ENCODE measurements around the gene NEK4.
"Not testable (repeated sequence)": the region's sequence is repeated elsewhere in the genome, so short reads cannot be mapped to it uniquely, and the experiment has no call there.

Gene NEK4

GRCh38 chr3:52730681-52731080, 40.1 kb downstream of the NEK4 start:
- no peak for DNase-seq

- not testable (repeated sequence) for DNase-seq
Observed at GRCh38 chr3:52728753-52729152, 42.0 kb downstream of the NEK4 start.

GRCh38 chr3:52724511-52724910, 46.2 kb downstream of the NEK4 start:
- DNase-seq: no peak

GRCh38 chr3:52723935-52724334, 46.8 kb downstream of the NEK4 start:
- DNase-seq: no peak

GRCh38 chr3:52722491-52722890, 48.2 kb downstream of the NEK4 start:
- DNase-seq: no peak

GRCh38 chr3:52721730-52722008, 49.1 kb downstream of the NEK4 start:
- no peak for DNase-seq

- no peak for DNase-seq
Observed at GRCh38 chr3:52721002-52721729, 49.6 kb downstream of the NEK4 start.

GRCh38 chr3:52719618-52720017, 51.1 kb downstream of the NEK4 start:
- no peak for DNase-seq

GRCh38 chr3:52715714-52716305, 54.9 kb downstream of the NEK4 start:
- DNase-seq: no peak

- no peak for DNase-seq
Observed at GRCh38 chr3:52714335-52715302, 56.1 kb downstream of the NEK4 start.

- DNase-seq: no peak
Observed at GRCh38 chr3:52712291-52713212, 58.2 kb downstream of the NEK4 start.

- DNase-seq: no peak
Observed at GRCh38 chr3:52710512-52710911, 60.2 kb downstream of the NEK4 start.

- no peak for DNase-seq
Observed at GRCh38 chr3:52707585-52707984, 63.2 kb downstream of the NEK4 start.

GRCh38 chr3:52705688-52706686, 64.8 kb downstream of the NEK4 start, which contains the start of the genes GLT8D1 and SPCS1:
TSS of gene GLT8D1 (minus strand) at chr3:52705791. CDS start at chr3:52700460, 5,331 bp downstream.
TSS of gene SPCS1 (plus strand) at chr3:52706106. CDS start at chr3:52706247, 141 bp downstream.
- peak; percentile 79 to 85 for DNase-seq

- no peak for DNase-seq
Observed at GRCh38 chr3:52705438-52705687, 65.4 kb downstream of the NEK4 start.

- DNase-seq: no peak
Observed at GRCh38 chr3:52704611-52705437, 65.9 kb downstream of the NEK4 start.

- DNase-seq: no peak
Observed at GRCh38 chr3:52703341-52703740, 67.4 kb downstream of the NEK4 start.

- DNase-seq: no peak
Observed at GRCh38 chr3:52697632-52697965, 73.1 kb downstream of the NEK4 start.

- DNase-seq: no peak
Observed at GRCh38 chr3:52696830-52697631, 73.7 kb downstream of the NEK4 start.
